Spleen (tissue), 7 donors: Measurements from ENCODE around the gene PAIP2B.

Experiments used
- POLR2A ChIP-seq, 3 donors: fragments of 450-650 bp; IDR thresholded peaks; one replicate each; pipeline ENCODE4 v1.5.1; 2017; ENCODE audit warnings: antibody characterized with exemption in 3 of 3, mild to moderate bottlenecking in 1 of 3
- POLR2AphosphoS5 ChIP-seq, 3 donors: sonication (generic); formaldehyde crosslinking; IDR thresholded peaks; one replicate each; pipeline ENCODE4 v1.5.1; 2017; ENCODE audit warnings: antibody characterized with exemption in 3 of 3
- TF ChIP-seq, protein P1 (sequence below), 11 experiments: fragments of 200-600 bp in 7 of 11; fragments of 450-650 bp in 4 of 11; sonication (generic) in 4 of 11; IDR thresholded peaks in 8 of 11; conservative IDR thresholded peaks in 3 of 11; 1 replicate in 7 of 11; 2 replicates in 4 of 11; pipeline versions ENCODE4 v1.4.0 to v1.8.0; 2016 to 2021; ENCODE audit warnings: antibody characterized with exemption in 11 of 11, inconsistent platforms in 4 of 11, mild to moderate bottlenecking in 1 of 11
- donor health status: DM: no; HTN: no; CAD: no; lungs with moderate emphysema.
- donor health status: DM: no; HTN: no; CAD: no.
- donor health status: DM: no; HTN: no; CAD: no.

DNA sequence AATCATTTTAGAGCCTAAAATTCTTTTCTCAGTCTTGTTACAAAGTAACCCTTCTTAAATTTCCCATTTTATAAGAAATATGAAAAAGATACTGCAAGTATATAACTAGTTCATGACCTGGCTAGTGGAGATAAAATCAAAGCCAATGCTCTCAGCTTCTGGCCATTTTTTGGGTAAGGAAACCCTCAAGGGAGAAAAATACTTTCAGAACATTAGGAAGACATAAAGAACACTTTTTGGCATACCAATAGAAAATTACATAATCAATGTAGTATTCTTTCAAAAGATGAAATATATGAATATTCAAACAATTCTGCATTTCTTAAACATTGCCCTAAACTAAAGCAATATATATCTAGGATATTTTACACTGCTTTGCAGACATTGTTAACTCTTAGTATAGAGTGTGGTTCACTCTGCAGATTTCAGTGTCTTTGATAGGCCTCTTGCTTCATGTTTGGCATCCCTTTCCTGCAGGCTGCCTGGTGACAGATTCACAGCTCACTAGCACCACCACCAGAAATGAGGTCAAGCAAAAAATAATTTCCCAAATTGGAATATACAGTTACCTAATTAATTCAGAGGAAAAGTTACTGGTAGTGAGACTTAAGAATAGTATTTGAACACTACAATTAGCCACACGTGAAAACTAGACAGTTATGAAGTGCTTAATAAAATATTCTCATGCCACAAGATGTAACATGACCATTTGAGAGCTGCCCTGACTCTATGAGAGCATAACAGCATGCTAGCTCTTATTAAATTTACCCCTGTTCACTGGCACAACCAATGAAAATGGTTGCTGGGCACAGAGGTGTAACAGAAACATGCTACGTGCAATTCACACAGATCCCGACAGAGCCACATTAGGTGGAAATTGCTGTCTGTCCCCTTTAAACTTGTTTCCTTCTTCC lies 36.0 kb downstream of the PAIP2B start:
- TF ChIP-seq POLR2A (IDR thresholded peaks at IDR 0.05) (no peak), POLR2AphosphoS5 (IDR thresholded peaks at IDR 0.05) (no peak)
- TF ChIP-seq, protein P1, sequence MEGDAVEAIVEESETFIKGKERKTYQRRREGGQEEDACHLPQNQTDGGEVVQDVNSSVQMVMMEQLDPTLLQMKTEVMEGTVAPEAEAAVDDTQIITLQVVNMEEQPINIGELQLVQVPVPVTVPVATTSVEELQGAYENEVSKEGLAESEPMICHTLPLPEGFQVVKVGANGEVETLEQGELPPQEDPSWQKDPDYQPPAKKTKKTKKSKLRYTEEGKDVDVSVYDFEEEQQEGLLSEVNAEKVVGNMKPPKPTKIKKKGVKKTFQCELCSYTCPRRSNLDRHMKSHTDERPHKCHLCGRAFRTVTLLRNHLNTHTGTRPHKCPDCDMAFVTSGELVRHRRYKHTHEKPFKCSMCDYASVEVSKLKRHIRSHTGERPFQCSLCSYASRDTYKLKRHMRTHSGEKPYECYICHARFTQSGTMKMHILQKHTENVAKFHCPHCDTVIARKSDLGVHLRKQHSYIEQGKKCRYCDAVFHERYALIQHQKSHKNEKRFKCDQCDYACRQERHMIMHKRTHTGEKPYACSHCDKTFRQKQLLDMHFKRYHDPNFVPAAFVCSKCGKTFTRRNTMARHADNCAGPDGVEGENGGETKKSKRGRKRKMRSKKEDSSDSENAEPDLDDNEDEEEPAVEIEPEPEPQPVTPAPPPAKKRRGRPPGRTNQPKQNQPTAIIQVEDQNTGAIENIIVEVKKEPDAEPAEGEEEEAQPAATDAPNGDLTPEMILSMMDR (IDR thresholded peaks at IDR 0.05 in 8 of 11, conservative IDR thresholded peaks at IDR 0.05 in 3 of 11) = no peak
